HEK293 (cell line): ENCODE measurements around the gene SLC14A1.

Experiments used
- CTCF ChIA-PET: fragments of 350-600 bp; formaldehyde crosslinking; extraction: SDS; loops from one replicate; lab custom pipeline; 2021; ENCODE audit warnings: antibody characterized with exemption; lab: Yijun Ruan, JAX
- POLR2A ChIA-PET: fragments of 300-600 bp; formaldehyde crosslinking; extraction: SDS; loops from one replicate; lab custom pipeline; 2020; ENCODE audit warnings: antibody characterized with exemption, inconsistent platforms; lab: Yijun Ruan, JAX
- H3K27ac ChIP-seq: fragments of 200-500 bp; sonication (Bioruptor generic); 2 replicates; pipeline ENCODE4 v1.5.1; 2014; ENCODE audit warnings: low read depth, low read length, control low read depth, inconsistent platforms; ENCODE audit errors: extremely low read depth
- H3K36me3 ChIP-seq, 2 experiments: fragments of 200-500 bp in 1 of 2; sonication (Bioruptor generic) in 1 of 2; 1 replicate in 1 of 2; 2 replicates in 1 of 2; pipeline ENCODE4 v1.5.1; 2014 to 2017; ENCODE audit warnings: inconsistent platforms in 2 of 2, low read length in 2 of 2; ENCODE audit not compliant: control insufficient read depth in 2 of 2, insufficient read depth in 1 of 2
- H3K4me1 ChIP-seq: fragments of 200-500 bp; sonication (Bioruptor generic); 2 replicates; pipeline ENCODE4 v1.5.1; 2014; ENCODE audit warnings: mild to moderate bottlenecking, low read length, inconsistent platforms; ENCODE audit not compliant: control insufficient read depth, insufficient read depth
- H3K4me3 ChIP-seq: 2 replicates; pipeline ENCODE4 v1.5.1; 2011; ENCODE audit warnings: low read depth, mild to moderate bottlenecking, control low read depth, low read length, moderate library complexity
- H3K9me3 ChIP-seq: fragments of 200-500 bp; sonication (Bioruptor generic); 2 replicates; pipeline ENCODE4 v1.5.1; 2014; ENCODE audit warnings: low read depth, low read length, inconsistent platforms; ENCODE audit not compliant: control insufficient read depth, insufficient read depth
- BCL11A ChIP-seq: fragments of 450-650 bp; formaldehyde crosslinking; IDR thresholded peaks from 2 replicates; pipeline ENCODE4 v1.5.1; 2016; ENCODE audit warnings: low read depth, missing biosample characterization, missing genetic modification characterization
- FEZF1 ChIP-seq: fragments of 450-650 bp; formaldehyde crosslinking; IDR thresholded peaks from 2 replicates; pipeline ENCODE4 v1.5.1; 2016; ENCODE audit warnings: missing biosample characterization, missing genetic modification characterization
- IKZF3 ChIP-seq: fragments of 450-650 bp; IDR thresholded peaks from 2 replicates; pipeline ENCODE4 v1.5.0; 2018; ENCODE audit warnings: missing biosample characterization, mild to moderate bottlenecking, missing genetic modification characterization, moderate library complexity
- OSR2 ChIP-seq: fragments of 450-650 bp; formaldehyde crosslinking; IDR thresholded peaks from 2 replicates; pipeline ENCODE4 v1.5.1; 2016; ENCODE audit warnings: missing biosample characterization, missing genetic modification characterization
- PRDM10 ChIP-seq: fragments of 450-650 bp; formaldehyde crosslinking; IDR thresholded peaks from 2 replicates; pipeline ENCODE4 v1.5.1; 2016; ENCODE audit warnings: missing biosample characterization, missing genetic modification characterization
- PRDM6 ChIP-seq: fragments of 450-650 bp; formaldehyde crosslinking; IDR thresholded peaks from 2 replicates; pipeline ENCODE4 v1.5.1; 2017; ENCODE audit warnings: missing biosample characterization, missing genetic modification characterization
- TCF7L2 ChIP-seq: IDR thresholded peaks from 2 replicates; pipeline ENCODE4 v1.6.1; 2011; ENCODE audit warnings: low read depth, mild to moderate bottlenecking, inconsistent platforms, low read length, moderate library complexity, borderline replicate concordance
- TSHZ1 ChIP-seq: fragments of 450-650 bp; formaldehyde crosslinking; IDR thresholded peaks from 2 replicates; pipeline ENCODE4 v1.5.1; 2016; ENCODE audit warnings: missing biosample characterization, missing genetic modification characterization, borderline replicate concordance
- WT1 ChIP-seq: fragments of 450-650 bp; formaldehyde crosslinking; IDR thresholded peaks from 2 replicates; pipeline ENCODE4 v1.5.1; 2016; ENCODE audit warnings: missing biosample characterization, missing genetic modification characterization
- ZBTB11 ChIP-seq: fragments of 450-650 bp; formaldehyde crosslinking; conservative IDR thresholded peaks from 2 replicates; pipeline ENCODE4 v1.5.1; 2016; ENCODE audit warnings: low read depth, missing biosample characterization, missing genetic modification characterization
- ZBTB8A ChIP-seq: fragments of 450-650 bp; formaldehyde crosslinking; IDR thresholded peaks from 2 replicates; pipeline ENCODE4 v1.5.1; 2016; ENCODE audit warnings: missing biosample characterization, missing genetic modification characterization
- ZIC2 ChIP-seq: fragments of 450-650 bp; formaldehyde crosslinking; IDR thresholded peaks from 2 replicates; pipeline ENCODE4 v1.5.1; 2016; ENCODE audit warnings: missing biosample characterization, missing genetic modification characterization
- ZNF133 ChIP-seq: fragments of 450-650 bp; formaldehyde crosslinking; IDR thresholded peaks from 2 replicates; pipeline ENCODE4 v1.5.1; 2016; ENCODE audit warnings: missing biosample characterization, missing genetic modification characterization
- ZNF501 ChIP-seq: fragments of 450-650 bp; formaldehyde crosslinking; IDR thresholded peaks from 2 replicates; pipeline ENCODE4 v1.5.1; 2016; ENCODE audit warnings: missing biosample characterization, missing genetic modification characterization
- ZNF514 ChIP-seq: fragments of 450-650 bp; formaldehyde crosslinking; IDR thresholded peaks from 2 replicates; pipeline ENCODE4 v1.5.1; 2016; ENCODE audit warnings: missing biosample characterization, missing genetic modification characterization
- ZNF555 ChIP-seq: fragments of 450-650 bp; formaldehyde crosslinking; conservative IDR thresholded peaks from 2 replicates; pipeline ENCODE4 v1.5.1; 2017; ENCODE audit warnings: missing biosample characterization, mild to moderate bottlenecking, missing genetic modification characterization, inconsistent platforms
- ZNF558 ChIP-seq: fragments of 450-650 bp; formaldehyde crosslinking; IDR thresholded peaks from 2 replicates; pipeline ENCODE4 v1.5.1; 2016; ENCODE audit warnings: missing biosample characterization, missing genetic modification characterization
- ZNF843 ChIP-seq: fragments of 450-650 bp; formaldehyde crosslinking; IDR thresholded peaks from 2 replicates; pipeline ENCODE4 v1.5.1; 2016; ENCODE audit warnings: missing biosample characterization, missing genetic modification characterization

The SLC14A1 gene

GRCh38 chr18:45771587-45772480 is 47.9 kb downstream of the SLC14A1 start:
- no peak overlapping the region for H3K4me3 ChIP-seq
- POLR2A ChIA-PET, result no interaction called here
- TF ChIP-seq IKZF3 (tag by site-specific recombination) (no peak), ZNF558 (tag by site-specific recombination) (no peak), ZNF133 (tag by site-specific recombination) (no peak), ZNF501 (no peak), ZBTB11 (tag by site-specific recombination) (no peak), ZBTB8A (no peak)

GRCh38 chr18:45774065-45774521 is 50.1 kb downstream of the SLC14A1 start:
- TF ChIP-seq TSHZ1 (tag by site-specific recombination) (no peak), ZNF555 (tag by site-specific recombination) (no peak), ZNF514 (no peak), ZIC2 (no peak), TCF7L2 (0 out of 2 replicates have a peak, but pooled peaks have one; percentile 2), PRDM10 (peak; percentile 67), ZNF843 (tag by site-specific recombination) (peak; percentile 72), PRDM6 (0 out of 2 replicates have a peak, but pooled peaks have one; percentile 17), BCL11A (tag by site-specific recombination) (no peak), OSR2 (tag by site-specific recombination) (no peak), WT1 (tag by site-specific recombination) (no peak), FEZF1 (tag by site-specific recombination) (peak; percentile 75)
- POLR2A ChIA-PET, result no interaction called here
- Histone ChIP-seq H3K9me3 (no peaks in the 10 kb centered on the region), H3K4me1 (peaks cover 7% of the 10 kb centered on the region; the same call in 1 of the 2 replicates), H3K4me3 (no peak overlapping the region), H3K36me3 (no peaks in the 10 kb centered on the region), H3K27ac (no peak overlapping the region)
- CTCF ChIA-PET, result no interaction called here

More at GRCh38 chr18:45771587-45772480, 47.9 kb downstream of the SLC14A1 start:
- Histone ChIP-seq H3K27ac (no peak overlapping the region), H3K36me3 (no peaks in the 10 kb centered on the region), H3K9me3 (no peaks in the 10 kb centered on the region), H3K4me1 (peaks cover 7% of the 10 kb centered on the region; the same call in 1 of the 2 replicates)
- CTCF ChIA-PET, result interaction anchor here (0.7 kb wide), 1 partner anchor 109 kb away, joined by 4 read pairs; no protein-coding TSS in a partner anchor
